Pulmonary artery endothelial cell (primary cell): ENCODE results near the gene KRT26. TPM values are rescaled to one million over a fixed set of nuclear protein-coding genes. Genes with fewer than 3 reads are reported as not detected.
"Not testable (repeated sequence)": the region's sequence is repeated elsewhere in the genome, so short reads cannot be mapped to it uniquely, and the experiment has no call there.

Experiments used
- DNase-seq: peaks from one replicate; pipeline ENCODE4 v3.0.0-alpha.2; 2011; ENCODE audit warnings: low read depth, low spot score
- total RNA-seq: library from RNA; depleted of rRNA; stranded (reverse); fragments of >200 nt; gene quantifications from 2 replicates; pipeline ENCODE4 v1.2.3, GENCODE V29; 2014

The KRT26 gene, protein sequence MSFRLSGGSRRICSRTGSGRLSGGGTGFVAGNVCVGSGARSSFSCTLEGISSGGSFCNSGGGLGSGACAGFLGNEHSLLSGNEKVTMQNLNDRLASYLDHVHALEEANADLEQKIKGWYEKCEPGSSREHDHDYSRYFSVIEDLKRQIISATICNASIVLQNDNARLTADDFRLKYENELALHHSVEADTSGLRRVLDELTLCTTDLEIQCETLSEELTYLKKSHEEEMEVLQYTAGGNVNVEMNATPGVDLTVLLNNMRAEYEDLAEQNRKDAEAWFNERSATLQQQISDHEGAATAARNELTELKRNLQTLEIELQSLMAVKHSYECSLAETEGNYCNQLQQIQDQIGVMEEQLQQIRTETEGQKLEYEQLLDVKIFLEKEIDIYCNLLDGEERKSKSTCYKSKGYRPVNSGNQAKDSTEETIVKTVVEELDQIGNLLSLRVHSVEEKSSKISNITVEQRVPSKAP
- total RNA-seq, result not detected in 2 replicates

GRCh38 chr17:40772101-40772500, at the start of gene KRT26:
KRT26 (minus strand) TSS chr17:40772201; CDS start chr17:40772113, 88 bp downstream.
- DNase-seq, result no peak

DNA sequence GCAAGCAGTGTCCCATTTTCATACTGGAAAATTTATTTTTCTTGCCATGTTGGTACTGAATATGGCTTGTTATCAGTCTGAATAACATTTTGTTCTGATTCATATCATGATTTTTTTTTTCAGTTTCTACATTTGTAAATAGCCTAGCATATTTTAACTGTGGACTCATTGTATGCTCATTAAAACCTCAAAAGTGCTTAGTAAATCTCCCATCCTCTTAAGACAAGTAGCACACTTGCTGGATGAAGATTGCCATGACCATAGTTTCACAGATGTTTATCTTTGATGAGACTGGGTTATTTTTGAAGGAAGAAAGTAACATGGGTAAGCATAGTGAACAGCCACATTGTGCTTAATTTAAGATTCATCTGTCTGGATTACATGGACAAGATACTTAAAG, 49.5 kb upstream of the KRT26 start:
- no peak for DNase-seq

- no peak for DNase-seq
Measured at GRCh38 chr17:40820228-40820838, 48.3 kb upstream of the KRT26 start.

DNA sequence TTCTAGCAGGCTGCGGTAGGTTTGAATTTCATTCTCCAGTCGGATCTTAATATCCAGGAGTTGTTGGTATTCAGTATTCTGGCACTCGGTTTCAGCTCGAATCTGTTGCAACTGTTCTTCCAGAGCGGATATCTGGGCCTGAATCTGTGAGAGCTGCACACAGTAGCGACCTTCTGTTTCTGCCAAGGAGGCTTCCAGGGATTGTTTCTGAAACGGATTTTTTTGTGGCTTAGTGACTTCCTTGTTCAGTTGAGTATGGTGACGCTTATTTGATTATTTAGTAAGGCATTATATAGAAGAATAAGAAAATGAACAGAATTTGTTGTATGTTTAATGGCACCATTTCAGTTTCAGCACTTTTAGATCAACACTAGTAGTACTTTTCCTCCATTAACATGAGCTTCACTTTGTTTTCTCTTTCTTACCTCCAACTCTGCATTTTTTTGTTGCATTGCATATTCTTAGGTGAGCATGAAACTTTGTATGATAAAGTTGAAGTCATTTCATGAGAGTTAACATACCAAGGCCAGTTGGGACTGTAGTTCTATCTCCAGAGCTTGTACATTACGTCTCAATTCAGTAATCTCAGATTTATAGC, 47.6 kb upstream of the KRT26 start:
- peak; percentile 11 for DNase-seq

DNA sequence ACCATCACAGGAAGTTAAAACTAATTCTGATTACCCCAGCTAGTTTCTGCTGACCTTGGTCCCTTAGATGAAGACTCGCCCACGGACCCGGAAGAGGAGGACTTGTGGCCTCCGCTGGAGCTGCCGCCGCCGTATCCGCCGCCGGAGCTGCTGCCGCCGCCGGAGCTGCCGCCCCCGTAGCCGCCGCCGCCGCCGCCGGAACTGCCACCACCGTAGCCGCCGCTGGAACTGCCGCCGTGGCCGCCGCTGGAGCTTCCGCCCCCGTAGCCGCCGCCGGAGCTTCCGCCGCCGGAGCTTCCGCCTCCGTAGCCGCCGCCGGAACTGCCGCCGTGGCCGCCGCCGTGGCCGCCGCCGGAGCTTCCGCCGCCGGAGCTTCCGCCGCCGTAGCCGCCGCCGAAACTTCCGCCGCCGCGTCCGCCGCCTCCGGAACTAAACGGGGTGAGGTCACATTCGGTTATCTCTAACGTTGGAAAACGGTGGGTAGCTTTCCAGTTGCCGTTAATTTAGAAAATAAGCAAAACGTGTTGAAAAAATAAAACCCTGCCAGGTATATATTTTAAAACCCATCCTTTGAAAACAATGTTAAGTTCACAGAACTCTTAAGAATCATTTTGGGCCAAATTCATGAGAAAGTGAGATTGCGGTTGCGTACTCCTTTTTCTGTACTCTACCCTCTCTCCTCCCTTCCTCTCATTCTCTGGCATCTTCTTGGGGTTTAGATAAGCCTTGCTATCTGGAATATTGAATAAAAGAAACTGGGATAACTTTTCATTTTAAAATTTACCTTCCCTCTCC, 46.9 kb upstream of the KRT26 start:
- peak; percentile 22 for DNase-seq

DNA sequence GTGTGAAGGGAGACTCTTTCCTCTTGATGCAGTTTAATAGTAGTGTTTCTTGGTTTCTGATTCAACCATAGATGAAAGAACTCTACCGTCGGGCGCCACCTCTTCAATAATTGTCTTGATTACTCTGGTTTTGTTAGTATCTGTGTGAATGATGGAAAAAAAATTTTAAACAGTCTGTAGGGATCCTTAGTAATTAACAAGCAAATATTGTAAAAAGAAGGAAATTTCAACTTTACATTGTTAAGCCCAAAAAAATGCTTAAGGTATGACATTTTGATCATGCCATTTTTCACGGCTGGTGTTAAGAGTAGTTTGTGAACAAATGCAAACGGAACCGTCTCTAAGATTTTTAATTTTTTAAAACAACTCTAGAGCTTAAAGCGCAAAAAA, 46.3 kb upstream of the KRT26 start:
- no peak for DNase-seq

DNA sequence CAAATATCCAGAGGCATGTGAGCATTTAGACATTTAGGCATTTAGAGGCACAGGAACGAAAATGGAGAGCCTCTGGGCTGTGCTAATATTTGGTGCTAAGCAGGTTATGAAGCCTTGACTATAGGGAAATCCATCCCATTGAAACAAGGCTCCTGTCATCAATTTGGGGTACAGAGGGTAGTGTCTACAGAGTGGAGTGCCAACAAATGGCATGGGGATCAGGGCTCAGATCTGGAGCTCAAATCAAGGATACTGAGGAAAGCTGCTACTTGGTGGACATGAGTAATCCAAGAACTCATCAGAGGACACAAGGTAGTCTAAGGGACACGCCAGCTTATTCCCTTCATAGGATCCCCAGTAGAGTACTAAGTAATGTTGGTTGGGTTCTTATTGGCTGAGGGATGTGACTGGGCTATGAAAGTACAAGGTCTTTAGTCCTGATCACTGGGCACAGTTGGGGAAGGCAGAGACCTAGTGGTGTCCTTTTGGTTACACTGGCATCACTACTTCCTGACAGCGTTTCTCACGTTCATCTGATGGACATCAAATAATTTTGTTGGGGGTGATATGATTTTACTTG, 45.2 kb upstream of the KRT26 start:
- DNase-seq, result no peak

- DNase-seq, result no peak
Measured at GRCh38 chr17:40816569-40816968, 44.6 kb upstream of the KRT26 start.

DNA sequence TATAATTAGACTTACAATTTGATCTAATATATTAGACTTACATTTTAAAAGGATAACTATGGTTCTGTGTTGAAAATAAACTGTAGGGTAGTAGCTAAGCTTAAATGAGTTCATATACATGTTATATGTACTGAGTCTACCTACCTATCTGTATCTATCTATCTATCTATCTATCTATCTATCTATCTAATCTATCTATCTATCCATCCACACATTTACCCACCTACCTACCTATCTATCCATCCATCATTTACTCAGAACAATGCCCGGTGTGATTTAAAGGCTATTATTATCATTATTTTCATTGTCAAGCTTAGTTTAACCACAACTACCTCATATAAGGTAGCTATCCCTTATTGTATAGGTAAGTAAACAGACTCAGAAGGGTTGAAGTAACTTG, 43.4 kb upstream of the KRT26 start:
- no peak for DNase-seq

DNA sequence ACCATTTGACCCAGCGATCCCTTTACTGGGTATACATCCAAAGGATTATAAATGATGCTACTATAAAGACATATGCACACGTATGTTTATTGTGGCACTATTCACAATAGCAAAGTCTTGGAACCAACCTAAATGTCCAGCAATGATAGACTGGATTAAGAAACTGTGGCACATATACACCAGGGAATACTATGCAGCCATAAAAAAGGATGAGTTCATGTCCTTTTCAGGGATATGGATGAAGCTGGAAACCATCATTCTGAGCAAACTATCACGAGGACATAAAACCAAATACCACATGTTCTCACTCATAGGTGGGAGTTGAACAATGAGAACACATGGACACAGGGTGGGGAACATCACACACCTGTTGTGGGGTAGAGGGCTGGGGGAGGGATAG, 42.7 kb upstream of the KRT26 start:
- not testable (repeated sequence) for DNase-seq

DNA sequence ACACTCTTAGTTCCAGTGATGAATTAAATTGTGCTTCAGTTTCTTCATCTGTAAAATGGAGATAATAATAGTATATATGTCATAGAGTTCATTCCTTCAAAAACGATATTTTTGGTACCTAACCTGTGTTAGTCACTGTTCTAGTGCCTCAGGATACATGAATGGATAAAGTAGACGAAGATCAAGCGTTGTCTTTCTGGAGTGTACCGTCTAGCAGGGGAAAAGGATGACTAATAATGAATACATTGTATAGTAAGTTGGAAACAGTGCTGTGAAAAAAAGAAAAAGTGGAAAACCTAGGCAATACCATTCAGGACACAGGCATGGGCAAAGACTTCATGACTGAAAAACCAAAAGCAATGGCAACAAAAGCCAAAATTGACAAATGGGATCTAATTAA, 41.8 kb upstream of the KRT26 start:
- DNase-seq, result no peak

- no peak for DNase-seq
Measured at GRCh38 chr17:40812639-40813038, 40.6 kb upstream of the KRT26 start.

DNA sequence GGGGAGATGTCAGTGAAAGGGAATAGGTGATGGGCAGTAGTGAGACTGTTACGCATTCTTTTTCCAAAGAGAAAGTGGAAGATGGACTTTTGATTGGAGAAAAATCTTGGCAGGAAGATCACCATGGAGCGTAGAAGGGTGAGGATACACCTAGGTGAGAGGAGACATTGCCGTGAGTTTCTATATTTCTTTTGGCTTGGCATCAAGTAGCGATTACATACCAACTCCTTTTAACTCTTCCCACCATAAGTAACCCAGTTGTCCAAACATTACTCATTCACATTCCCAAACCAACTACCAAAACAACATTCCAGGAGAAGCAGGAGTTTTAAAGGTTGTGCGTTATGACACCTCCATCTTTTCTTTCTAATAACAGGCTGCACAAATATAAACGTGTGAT, 38.5 kb upstream of the KRT26 start:
- peak; percentile 5 for DNase-seq

- peak; percentile 7 for DNase-seq
Measured at GRCh38 chr17:40809721-40810421, 37.9 kb upstream of the KRT26 start.

- no peak for DNase-seq
Measured at GRCh38 chr17:40806131-40806530, 34.1 kb upstream of the KRT26 start.

- DNase-seq, result peak; percentile 22
Measured at GRCh38 chr17:40803617-40804082, 31.6 kb upstream of the KRT26 start.

- no peak for DNase-seq
Measured at GRCh38 chr17:40801157-40801556, 29.2 kb upstream of the KRT26 start.

DNA sequence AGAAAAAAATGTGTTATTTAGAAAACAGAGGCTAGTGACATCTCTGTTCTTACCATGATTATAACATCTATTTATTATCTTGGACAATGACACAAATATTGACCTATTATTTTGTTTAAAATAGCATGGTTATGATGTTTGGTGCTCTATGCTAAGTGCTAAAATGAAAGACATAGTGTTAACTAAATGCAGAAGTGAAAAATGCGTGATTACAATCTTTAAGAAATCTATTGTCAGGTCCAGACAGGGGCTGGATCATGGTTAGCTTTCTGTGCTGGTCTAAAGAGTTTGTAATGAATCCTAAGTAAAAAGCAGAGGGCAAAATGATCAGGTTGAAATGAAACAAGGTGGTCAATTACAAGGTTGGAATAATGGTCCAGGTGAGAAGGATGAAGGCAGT, 28.4 kb upstream of the KRT26 start:
- no peak for DNase-seq

DNA sequence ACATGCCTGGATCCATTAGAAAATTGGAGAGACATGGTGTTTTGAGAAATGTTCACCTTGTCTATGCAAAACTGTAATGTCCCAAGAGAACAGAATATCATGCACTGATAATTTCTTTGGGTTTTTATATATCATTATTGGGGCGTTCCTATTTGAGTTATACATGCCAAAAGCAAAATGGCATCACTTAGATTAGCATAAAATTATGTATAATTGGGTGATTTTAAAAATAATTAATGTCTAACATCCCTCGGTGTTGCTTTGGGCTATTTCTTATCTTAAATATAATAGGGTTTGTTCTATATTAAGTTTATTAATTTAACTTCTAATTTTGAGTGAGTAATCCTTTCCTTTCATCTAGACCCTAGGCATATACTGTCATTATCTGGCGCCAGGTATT, 27.9 kb upstream of the KRT26 start, which contains the start of gene KRT28:
KRT28 (minus strand) TSS at position 101 of the 400 bp plus-strand sequence; CDS start at position 35, 66 bp downstream.
- no peak for DNase-seq

DNA sequence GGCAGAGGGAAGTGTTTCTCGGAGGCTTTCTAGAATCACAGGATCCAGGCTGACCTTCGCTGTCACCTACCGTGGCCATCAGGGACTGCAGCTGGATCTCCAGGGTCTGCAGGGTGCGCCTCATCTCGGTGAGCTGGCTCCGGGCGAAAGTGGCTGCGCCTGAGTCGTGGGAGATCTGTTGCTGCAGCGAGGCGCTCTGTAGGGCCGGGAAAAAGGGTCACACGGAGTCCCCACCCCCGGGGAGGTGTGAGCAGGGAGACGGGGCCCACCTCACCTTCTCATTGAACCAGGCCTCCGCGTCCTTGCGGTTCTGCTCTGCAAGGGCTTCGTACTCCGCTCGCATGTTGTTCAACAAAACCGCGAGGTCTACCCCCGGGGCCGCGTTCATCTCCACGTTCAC, 24.8 kb upstream of the KRT26 start:
- no peak for DNase-seq
